CD4-positive, alpha-beta T cell treated with Interleukin-2 at 100 ng/mL for 4 hours (primary cell): ENCODE measurements around the gene UNKL.

Experiments used
- DNase-seq: peaks from one replicate; pipeline ENCODE4 v3.0.0-alpha.2; 2020; ENCODE audit warnings: low spot score

UNKL gene

DNA sequence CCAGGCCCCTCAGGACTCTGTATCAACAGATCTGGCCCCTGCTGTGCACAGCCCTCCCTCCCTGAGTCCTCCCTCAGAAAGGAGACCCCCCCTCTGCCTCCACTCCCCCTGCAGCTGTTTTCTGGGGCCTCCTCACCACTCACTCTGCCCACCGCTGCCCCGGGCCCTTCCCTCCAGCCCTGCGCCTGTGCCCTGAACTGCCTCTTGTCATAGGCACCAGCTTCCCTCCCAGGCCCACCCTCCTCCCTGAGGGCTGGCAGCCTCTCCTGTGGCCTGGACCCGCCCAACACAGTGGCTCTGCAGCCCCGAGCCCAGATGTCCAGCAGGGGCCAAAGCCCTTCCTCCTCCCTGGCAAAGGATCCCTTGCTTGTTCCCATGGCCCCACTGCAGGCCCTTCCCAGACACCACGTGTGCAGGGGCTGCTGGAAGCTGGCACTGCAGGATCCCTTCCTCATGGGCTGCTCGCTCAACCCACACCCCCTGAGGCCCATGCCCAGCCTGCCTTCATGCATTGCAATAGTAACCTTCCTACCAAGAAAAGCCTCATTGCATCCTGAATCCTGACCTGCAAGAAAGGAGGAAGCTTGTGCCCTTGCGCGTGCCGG is 37.0 kb downstream of the UNKL start:
- no peak for DNase-seq

DNA sequence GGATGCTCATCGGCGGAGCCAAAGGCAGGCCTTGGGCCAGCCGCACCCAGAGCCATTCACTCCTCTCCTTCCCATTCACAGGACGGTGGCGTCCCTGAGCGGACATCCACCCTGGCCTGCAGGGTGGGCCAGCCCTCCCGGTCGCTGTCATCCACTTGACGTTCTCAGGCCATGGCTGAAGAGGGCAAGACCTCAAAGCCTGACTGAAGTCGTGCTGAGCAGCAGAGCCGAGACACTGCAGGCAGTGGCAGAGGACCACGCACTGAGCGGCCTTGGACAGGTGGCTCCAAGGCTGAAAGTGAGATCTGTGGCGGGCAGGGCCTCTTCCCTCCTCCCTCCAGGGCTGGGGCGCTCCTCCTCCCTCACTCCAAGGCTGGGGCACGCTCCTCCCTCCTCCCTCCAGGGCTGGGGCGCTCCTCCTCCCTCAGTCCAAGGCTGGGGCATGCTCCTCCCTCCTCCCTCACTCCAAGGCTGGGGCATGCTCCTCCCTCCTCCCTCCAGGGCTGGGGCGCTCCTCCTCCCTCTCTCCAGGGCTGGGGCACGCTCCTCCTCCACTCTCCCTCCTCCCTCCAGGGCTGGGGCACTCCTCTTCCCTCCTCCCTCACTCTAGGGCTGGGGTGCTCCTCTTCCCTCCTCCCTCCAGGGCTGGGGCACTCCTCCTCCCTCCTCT is 38.6 kb downstream of the UNKL start:
- DNase-seq = no peak

DNA sequence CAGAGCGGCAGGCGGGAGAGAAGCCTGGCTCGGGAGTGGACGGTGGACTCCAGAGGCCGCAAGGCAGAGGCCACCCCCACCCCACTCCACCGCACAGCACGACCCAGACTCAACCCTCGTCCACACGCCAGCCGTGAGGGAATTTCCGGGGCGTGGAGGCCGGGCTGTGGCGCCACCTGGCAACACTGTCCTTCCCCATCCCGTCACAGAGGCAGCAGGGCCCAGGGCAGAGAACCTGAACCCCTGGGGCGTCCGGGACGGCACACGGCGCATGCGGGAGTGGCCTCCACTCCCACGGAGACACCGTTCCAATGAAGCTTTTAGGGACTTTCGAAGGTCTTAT is 39.2 kb downstream of the UNKL start:
- no peak for DNase-seq

DNA sequence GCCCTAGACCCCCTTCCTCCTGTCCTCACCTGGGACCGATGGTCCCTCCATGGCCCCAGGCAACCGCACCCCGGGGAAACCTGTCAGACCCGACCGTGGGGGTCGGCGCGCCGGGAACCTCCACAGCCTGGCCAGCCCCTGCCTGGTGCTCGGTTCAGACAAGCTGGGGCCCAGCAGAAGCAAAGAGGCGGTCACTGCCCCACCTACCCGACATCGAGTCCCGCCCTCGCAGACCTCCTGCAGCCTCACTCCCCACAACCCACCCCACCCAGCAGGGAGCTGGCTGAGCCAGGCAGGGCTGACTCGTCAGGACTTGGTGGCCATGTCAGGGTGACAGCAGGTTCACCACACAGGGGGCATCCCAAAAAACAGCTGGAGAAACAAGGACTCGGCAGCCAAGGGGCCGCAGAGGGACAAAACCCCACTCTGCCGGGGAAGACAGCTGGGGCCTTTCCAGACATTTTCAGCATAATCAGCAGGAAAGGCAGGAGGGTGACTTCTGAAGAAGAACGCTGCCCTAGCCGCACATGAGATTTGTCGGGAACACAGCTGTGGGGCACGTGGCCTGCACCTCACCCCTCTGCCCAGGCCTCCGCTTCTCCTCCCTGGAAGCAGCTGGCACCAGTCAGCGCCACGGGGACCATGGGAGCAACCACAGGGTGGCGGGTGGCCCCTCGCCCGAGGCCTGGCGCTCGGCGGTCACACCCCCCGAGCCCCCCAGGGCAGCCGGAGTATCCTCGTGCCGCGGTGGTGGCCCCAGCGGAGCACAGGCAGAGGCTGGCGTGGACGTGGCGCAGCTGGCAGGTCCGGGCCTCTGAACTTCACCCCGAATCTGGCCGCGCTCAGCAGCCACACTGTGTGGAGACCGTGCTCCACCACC is 39.8 kb downstream of the UNKL start:
- no peak for DNase-seq

DNA sequence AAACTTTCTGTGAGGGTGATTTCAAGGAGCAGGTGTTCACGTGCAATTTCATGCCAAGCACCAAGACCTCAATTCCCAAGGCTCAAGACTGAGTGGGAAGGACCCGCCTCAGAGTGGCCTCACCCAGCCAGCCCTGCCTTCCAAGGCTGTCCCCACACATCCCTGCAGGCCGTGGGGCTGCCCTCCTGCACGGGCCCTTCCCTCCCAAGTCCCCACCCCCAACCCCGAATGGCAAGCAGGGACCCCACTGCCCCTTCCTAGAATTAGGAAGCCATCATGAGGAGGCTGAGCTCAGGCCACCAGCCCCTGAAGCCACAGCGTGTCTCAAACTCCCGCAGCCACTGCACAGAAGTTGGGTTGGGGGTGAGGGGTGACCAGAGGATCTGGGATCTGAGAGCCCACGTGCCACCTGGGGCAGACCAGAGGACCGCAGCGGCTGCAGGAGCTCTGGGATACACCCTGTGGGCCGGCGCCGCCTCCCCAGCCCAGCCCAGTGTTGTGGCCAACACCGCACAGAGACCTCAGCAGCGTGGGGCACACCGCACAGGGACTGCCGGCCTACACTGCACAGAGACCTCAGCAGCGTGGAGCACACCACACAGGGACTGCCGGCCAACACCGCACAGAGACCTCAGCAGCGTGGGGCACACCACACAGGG is 42.1 kb downstream of the UNKL start:
- no peak for DNase-seq

DNA sequence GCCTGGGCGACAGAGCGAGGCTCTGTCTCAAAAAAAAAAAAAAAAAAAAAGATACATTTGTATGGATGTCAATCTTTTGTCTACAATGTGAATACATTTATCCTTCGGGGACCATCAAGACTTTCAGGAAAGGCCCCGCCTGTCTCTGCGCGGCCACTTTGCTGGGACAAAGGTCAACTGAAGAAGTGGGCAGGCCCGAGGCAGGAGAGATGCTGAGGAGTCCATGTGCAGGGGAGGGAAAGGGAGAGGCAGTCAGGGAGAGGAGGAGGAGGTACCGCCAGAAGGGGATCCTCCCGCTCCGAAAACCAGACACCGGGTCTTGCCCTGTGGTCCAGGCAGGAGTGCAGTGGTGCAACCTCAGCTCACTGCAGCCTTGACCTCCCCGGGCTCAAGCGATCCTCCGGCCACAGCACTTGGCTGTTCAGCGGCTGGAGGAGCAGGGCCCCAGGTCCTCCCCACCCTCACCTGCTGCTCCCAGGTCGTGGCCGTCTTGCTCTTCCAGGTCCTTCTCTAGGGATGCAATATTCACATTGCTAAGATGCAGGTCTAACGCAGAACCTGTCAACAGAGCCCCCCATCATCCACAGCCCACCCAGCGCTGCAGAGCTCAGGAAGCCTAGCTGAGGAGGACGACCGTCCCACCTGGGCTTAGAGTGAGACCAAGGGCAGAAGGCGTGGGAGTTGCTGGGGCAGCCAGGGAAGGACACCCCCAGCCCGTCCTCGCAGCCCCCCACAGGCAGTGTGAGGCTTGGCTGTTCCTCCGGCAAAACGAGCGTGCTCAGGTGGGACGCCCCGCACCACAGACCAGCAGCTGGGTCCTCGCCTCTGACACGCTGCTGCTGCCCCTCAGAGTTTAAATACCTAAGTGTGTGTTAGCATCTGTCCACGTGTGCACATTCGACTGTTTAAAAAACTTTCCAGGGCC is 43.2 kb downstream of the UNKL start:
- DNase-seq = no peak

DNA sequence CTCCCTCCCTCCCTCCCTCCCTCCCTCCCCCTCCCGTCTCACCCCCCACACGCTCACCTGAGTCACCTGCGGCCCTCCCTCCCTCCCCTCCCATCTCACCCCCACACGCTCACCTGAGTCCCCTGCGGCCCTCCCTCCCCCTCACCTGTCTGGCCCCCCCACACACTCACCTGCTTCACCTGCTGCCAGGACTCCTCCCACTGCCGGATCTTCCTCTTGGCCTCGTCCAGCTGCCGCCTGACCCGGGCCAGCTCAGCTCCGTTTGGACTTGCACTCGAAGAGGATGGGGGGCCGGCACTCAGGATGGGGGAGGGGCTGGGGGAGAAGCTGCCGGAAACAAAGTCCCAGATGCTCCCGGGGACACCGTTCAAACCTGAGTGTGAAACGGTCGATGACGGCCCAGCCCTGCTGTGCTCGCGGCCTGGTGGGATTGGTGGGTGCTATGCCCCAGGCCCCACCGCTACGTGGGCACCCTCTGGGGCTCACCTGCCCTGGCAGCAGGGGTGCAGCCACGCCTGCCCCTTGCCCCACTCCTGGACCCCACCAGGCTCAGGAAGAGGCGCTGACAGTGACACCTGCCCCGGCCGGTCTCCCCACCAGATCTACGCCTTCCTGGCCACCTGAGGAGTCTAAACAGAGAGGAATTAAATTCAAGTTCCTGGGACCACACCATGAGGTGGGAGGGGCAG is 46.9 kb downstream of the UNKL start:
- no peak for DNase-seq

DNA sequence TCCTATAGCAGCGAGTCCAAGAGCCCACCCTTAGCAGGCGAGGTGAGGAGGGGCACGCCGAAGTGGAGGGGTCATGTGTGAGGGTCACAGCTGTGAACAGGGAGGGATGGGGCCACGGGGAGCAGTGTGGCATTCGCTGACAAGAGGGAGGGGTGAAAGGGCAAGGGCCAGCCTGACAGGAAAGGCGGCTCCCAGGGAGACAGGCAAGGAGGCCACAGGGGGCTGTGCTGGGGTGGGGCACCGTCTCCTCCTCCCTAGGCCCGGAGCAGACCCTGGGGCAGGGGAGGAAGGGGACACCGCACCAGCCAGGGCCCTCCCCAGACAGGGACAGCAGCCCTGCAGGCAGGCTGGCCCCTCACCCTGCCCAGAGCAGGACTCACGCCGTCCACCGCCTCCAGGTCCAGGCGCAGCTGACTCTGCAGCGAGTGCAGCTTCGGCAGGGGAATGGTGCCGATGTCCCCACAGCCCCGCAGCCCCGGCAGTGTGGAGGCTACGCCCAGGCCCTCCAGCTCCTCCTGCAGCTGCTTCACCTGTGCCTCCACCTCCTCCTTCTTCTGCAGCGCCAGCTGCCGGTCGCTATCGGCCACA is 47.7 kb downstream of the UNKL start:
- DNase-seq = no peak

DNA sequence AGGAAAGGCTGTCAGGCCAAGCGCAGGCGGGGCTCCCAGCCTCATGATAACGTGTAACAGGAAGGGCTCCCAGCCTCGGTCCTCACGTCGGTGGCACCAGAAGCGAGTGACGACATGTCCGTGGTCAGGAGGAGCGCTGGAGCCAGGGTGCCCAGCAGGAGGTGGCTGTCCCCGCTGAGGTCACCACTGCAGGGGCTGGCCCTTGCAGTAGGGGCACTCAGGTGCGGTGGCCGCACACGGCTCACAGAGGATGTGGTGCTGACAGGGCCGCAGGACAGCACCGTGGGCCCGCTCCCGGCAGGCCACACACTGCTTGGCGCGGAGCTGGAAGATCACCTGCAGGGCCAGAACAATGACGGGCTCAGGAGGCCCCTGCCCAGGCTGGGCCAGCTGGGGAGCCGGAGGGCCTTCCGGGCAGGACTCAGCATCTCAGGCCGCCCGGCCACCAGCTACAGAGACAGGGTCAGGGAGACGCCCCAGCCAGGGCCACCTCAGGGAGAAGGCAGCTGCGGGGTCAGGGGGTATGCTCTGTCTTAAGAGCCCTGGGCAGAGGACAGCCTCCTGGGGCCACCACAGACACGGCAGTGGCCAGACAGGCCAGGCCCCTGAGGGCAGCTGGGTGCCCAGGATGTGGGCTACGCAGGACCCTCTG is 48.3 kb downstream of the UNKL start:
- DNase-seq = no peak

DNA sequence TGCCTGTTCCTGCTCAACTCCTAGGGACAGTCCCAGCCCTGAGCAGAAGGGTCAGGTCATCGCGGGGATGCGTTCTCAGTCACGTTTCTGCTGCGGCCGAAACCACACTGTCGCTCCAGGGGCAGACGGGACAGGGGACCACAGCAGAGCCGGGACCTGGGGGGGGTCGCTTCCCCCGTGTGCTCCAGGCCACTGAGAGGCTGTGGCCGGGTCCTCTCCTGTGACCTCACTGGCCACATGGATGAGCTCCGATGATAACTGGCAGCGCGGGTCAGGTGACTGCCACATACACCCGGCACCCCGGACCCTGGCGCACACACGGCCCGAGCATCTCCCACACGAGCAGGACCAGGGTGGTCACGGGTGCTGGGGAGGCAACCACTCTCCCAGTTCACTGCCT is 50.0 kb downstream of the UNKL start:
- no peak for DNase-seq

DNA sequence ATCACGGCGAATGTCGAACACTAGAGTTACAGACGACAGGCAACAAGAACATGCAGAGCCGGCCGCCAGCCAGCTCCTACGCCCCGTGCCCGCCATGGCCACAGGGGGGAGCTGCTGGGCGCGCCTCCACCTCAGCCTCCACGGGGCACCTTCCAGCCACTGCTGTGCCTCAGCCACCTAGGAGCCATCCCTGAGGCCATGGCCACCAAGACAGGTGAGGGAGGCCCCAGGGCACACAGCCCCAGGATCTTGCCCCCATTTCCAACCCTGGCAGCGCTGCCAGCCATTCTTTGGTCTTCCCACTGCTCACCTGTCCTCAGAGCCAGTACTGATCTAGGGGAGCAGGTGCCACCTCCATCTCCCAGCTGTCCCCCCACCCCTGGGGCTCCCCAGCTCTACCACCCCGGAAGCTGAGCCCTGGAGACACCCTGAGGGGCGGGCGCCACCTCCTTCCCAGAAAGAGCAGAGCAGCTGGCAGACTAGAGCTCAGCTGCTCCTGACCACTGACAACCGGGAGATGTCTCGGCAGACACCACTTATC is 50.9 kb downstream of the UNKL start:
- peak; percentile 65 for DNase-seq

DNA sequence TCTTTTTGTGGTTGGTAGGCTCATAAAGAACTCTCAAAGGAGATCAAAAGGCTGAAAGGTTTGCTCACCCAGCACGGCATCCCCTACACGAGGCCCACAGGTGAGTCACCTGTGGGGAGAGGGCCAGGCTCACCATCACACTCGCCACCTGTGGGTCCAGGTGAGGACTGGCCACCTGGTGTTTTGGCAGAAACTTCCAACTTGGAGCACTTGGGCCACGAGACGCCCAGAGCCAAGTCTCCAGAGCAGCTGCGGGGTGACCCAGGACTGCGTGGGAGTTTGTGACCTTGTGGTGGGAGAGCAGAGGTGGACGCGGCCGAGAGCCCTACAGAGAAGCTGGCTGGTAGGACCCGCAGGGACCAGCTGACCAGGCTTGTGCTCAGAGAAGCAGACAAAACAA is 51.7 kb downstream of the UNKL start:
- DNase-seq = no peak

DNA sequence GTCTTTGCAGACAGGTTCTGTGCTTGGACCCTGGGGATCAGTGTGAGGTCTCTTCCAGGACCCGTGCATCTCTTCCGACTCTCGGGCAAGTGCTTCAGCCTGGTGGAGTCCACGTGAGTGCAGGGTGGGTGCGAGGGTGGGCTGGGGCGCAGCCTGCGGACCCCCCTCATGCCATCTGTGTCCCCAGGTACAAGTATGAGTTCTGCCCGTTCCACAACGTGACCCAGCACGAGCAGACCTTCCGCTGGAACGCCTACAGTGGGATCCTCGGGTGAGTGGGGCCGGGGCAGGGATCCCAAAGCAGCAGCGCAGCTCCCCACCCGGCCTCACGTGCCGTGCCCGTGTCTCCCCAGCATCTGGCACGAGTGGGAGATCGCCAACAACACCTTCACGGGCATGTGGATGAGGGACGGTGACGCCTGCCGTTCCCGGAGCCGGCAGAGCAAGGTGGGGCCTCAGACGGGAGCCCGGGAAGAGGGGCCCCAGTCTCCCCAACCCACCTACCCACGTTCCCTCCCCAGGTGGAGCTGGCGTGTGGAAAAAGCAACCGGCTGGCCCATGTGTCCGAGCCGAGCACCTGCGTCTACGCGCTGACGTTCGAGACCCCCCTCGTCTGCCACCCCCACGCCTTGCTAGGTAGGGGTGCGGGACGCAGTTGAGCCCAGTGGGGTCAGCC is 52.7 kb downstream of the UNKL start:
- no peak for DNase-seq

DNA sequence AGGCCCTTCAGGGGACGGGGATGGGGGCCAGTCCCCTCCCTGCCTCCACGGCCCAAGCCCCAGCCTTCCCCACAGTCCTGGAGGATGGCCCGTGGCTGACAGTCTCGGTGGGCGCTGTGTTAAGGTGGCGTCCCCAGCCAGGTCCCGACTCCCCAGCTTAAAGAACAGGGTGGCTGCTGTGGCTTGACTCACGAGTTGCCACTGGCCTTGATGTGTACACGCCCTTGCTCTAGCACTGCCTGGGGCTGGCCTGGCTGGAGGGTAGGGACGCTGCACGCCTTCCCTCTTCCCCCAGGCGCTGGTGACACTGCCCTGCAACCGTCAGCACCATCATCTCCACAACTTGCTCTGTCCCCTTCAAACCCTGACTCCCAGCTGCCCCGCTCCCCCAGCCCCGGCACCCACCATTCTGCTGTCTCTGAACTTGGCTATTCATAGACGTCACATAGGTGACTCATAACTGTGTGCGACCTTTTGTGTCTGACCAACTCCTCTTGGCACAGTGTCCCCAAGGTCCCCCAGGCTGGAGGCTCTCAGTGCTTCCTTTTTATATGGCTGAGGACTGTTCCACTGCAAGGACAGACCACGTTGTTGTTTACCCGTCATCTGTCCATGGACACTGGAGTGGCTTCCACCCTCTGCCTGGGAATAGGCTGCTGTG is 56.5 kb downstream of the UNKL start:
- no peak for DNase-seq

DNA sequence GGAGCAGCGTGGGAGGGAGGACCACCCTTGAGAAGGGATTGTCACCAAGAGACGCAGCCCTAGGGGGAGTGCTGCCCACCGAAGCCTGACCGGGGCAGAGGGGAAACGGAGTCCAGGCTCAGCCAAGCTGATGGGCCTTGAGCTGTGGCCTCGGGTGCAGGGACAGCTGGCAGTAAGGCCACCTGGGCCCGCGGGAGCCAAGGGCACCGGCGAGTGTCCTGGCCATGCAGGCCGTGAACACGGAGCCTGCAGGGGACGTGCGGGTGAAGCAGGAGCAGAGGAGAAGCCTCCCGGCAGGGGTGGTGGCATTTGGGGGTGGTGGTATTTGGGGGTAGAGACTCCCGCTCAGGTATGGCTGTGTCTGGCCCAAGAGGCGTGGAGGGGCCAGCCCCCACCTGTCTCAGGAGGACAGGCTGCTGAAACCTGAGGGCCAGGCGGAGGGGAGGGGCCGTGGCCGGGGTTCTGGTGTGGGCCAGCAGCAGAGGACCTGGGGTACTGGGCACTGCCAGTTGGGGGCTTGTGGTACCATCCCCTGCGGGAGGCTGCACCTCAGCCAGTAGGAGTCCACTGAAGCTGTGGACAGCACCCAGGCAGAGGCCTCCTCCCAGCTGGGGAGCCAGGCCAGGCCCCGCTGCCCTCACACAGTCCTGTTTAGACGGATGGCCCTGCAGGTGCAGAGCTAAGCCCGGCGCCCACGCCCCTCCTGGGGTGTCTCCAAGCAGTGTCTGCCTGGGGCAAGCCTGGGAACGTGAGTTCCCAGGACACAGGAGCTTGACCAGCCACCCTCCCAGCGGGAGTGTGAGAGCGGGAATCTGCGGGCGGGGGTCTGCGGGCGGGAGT is 58.2 kb downstream of the UNKL start:
- no peak for DNase-seq

DNA sequence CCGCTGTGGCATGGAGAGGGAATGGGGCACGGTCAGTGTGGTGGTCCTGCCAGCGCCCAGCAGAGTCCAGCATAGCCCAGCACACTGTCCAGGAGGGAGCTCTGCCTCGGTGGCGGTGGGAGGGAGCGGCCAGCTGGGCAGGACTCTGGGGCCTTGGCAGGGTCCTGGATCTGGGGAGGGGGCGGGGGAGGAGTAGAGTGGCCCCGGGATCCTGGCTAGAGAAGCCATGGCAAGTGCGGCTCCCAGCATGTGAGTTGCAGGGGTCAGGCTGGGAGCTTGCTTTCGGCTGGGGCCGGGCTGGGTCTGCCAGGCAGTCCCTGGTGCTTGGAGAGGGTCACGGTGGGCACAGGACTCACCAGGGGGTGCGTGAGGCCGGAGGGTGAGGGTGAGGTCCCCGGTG is 58.9 kb downstream of the UNKL start:
- DNase-seq = no peak

DNA sequence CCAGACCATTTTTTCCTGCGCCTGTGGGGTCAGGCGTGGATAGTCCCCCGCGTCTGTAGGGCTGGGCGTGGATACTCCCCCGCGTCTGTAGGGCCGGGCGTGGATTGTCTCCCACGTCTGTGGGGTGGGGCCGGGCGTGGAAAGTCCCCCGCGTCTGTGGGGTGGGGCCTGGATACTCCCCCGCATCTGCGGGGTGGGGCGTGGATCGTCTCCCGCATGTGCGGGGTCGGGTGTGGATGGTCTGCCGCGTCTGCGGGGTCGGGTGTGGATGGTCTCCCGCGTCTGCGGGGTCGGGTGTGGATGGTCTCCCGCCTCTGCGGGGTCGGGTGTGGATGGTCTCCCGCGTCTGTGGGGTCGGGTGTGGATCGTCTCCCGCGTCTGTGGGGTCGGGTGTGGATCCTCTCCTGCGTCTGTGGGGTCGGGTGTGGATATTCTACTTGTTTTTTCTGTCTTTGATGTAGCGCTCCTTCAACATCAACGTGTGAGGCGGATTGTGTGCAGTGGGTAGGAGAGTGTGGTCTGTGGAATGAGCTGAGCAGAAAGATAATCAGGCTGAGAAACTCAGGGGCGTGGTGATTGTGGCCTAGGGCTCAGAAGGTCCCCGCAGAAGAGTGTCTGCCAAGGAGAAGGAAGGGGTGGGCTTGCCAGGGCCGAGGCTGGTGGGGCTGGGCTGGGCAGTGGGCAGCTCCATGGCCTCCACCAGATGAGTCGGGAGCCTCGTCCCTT is 59.5 kb downstream of the UNKL start:
- DNase-seq = no peak
